HG03045 (cell line): ENCODE measurements around the gene CALN1.

ENCODE experiments used
- ATAC-seq: cut with Tn5 transposase; IDR thresholded peaks from one replicate; pipeline ENCODE4 v1.9.1; 2021; ENCODE audit warnings: mild to moderate bottlenecking, moderate library complexity; ENCODE audit not compliant: unreplicated experiment

The CALN1 gene

DNA sequence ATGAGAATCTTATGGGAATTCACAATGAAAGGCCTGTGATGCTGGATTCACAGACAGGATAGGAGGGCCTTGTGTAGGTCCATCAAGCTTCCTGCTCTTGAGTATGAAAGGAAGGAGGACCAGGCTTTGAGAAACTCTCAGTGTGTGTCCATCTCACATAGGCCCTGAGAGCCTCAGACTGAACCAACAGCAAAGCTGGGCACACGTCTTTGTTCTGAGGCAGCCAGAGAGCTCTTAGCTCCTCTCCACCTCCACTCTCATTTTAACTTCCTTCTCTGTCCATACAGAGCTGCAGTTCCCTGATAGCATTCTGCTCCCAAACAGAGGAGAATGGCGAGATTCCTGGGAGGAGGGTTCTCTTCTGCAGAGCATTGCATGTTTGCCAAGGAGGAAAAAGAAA lies 515.6 kb downstream of the CALN1 start:
- ATAC-seq = no peak

GRCh38 chr7:71886046-71886445 lies 526.1 kb downstream of the CALN1 start:
- ATAC-seq = no peak

DNA sequence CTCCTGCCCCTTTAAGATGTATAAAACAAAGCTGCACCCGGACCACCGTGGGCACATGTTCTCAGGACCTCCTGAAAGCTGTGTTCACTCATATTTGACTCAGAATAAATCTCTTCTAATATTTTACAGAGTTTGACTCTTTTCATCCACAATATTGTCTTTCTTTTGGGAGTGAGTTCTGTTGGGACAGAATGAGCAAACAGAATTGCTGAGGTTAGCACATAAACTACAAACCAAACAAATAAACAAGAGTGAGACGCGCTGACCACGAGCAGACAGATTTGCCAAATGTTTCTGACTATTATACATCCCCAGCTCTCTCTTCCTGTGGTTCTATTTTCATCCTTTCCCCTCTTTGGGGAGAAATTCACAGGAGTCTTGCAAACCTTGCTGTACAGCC lies 526.7 kb downstream of the CALN1 start:
- ATAC-seq = no peak

- no peak for ATAC-seq
These were observed 528.7 kb downstream of the CALN1 start for GRCh38 chr7:71883415-71883814.

GRCh38 chr7:71871446-71871845 lies 540.7 kb downstream of the CALN1 start:
- ATAC-seq = no peak

- no peak for ATAC-seq
These were observed 541.3 kb downstream of the CALN1 start for GRCh38 chr7:71870812-71871211.

DNA sequence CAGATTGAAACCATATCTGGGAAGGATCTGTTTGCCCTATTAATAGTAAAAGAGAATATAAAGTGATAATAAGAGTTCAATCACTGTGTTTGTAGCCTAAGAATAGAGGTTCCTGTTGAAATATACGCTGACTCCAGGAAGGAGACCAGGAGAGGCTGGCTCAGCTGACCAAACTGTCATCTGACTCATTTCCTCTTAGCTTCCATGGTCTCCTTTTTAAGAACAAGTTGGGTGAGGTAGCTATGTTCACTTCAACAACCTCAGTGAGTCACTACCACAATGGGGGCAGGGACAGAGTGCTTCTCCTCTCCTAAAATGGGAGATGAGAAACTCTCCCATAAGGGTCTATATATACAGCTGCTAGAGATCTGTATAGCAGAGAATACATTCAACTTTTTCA lies 543.3 kb downstream of the CALN1 start:
- no peak for ATAC-seq

DNA sequence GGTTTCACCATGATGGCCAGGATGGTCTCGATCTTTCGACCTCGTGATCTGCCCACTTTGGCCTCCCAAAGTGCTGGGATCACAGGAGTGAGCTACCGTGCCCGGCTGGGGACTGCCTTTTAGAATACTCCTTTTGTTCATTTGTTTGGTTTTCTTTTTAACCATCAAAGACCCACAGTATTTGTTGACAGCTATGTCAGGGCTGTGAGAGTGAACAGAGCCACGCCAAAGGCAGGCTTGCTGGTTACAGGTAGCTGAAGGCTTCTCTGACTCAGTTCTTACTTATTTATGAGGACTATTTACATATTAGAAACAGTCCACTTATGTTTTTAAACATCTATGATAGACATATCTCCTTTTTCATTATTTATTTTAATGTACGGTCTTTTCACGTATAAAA lies 544.5 kb downstream of the CALN1 start:
- no peak for ATAC-seq

- no peak for ATAC-seq
These were observed 547.0 kb downstream of the CALN1 start for GRCh38 chr7:71865172-71865571.

DNA sequence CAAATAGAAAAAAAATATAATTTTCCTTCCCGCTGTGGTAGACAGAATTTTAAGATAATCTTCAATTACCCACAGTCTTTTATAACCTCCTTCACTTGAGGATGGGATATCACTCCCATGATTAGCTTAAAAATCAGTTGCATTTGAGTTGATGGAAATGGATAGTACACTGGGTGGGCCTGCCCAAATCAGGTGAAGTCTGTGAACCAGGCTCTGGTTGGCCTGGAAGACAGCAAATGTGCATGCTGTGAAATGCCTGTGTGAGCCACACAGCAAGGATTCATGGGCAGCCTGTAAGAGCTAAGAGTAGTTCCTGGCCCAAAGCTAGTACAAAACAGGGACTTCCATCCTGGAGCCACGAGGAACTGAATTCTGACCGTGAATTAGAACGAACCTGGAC lies 548.0 kb downstream of the CALN1 start:
- ATAC-seq = no peak

GRCh38 chr7:71860572-71860971 lies 551.6 kb downstream of the CALN1 start:
- no peak for ATAC-seq

DNA sequence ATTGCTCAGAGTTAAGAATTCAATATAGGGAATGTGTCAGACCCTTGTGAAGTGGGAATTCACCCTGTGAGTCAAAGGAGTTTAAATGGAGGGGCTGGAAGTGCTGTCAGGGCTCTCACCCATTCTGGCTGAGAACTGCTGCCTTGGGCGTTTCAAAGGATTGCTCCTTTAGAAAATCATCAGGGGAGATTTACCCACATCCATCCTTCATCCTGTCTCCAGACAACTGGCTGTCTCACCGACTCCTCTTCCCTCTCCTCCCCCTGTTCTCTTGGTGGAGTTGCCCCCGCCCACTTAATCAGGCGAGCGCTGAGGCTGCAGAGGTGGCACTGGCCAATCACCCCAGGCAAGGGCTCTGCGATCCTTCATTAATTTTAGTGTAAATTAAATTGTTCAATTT lies 554.8 kb downstream of the CALN1 start:
- no peak for ATAC-seq

DNA sequence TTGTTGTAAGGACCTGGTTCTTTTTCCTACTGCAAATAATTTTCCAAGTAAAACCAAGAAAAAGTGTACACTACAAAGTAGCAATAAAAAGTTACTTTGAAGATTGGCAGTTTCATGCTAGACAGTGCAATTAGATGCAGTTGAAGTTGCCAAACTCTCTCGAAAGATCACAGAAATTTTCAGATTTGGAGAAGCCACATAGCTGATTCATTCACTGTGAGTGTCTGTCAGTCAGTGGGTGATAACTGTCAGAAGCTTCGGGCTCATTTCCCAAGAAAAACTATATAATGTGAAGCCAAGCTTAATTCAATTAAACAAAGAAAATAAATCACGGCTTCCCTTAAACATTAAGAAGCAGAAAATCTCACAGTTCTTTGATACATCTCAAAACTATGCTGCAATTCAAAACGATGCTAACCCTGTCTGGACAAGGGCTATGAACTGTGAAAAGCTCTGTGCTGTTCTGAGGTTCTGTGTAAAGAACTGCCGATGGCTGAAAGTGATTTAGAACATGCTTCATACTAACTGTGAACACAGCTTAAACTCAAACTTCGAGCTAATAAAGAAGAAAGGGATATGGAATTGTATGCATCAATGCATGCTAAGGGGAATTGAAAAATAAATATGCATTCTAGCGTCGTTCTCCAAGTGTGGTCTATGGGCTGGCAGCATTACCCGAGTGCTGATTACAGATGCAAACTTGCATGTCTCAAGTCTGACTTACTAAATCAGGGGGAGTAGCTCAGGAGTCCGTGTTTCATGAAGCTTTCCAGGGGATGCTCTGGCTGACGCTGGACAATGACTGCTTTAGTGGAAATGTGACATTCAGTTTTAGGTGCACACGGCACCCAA lies 557.4 kb downstream of the CALN1 start:
- ATAC-seq = no peak

GRCh38 chr7:71851776-71852498 lies 560.2 kb downstream of the CALN1 start:
- no peak for ATAC-seq

GRCh38 chr7:71846160-71846559 lies 566.0 kb downstream of the CALN1 start:
- ATAC-seq = no peak

- ATAC-seq = no peak
These were observed 568.5 kb downstream of the CALN1 start for GRCh38 chr7:71843676-71844075.

DNA sequence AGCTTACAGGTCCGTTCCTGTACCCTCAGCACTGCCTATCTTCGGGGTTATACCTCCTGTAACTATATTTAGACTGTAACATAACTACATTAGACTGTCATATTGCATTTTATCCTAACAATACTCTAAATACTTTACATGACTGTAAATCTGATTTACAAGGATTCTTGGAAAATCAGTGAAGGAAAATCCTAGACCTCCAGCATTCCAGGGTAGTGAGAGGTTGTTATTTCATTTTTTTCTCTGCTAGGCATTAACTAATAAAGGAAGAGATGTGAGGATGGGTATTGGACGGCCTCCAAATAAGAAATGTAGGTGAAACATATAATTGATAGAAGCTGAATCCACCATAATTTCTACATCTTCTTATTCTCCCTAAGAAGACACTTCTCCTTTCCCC lies 569.4 kb downstream of the CALN1 start:
- ATAC-seq = no peak

DNA sequence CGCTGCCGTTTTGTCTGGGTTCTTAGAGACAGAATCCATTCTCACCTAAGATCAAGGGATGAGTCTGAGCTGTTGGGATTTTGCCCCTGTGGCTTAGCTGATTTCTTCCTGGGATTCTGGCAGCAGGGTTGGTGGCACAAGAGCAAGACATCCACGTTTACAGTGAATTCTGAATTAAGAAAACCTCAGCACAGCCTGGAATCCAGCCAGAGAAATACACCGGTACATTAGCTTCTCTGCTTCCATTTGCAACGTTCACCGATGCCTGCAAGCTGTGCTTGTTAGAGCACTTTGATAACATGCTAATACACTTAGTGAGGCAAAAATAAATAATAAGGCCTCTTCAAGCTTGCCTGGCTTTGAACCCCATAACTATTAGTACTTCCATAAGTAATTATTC lies 569.8 kb downstream of the CALN1 start:
- ATAC-seq = no peak

DNA sequence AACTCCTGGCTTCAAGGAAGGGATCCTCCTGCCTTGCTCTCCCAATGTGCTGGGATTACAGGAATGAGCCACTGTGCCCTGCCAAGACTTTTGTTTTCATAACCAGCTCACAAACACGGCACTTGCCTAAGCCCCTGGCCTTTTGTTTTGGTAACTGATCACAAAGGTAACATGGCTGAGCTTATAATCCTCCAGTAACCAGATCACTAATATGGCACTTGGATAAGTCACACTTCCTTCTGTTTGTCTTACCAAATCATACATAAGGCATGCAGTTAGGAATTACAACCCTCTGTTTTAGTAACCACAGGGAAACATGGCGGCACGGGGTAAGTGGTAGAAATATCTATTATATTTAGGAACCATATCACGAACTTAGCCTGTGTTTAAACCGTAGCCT lies 577.1 kb downstream of the CALN1 start:
- ATAC-seq = no peak

DNA sequence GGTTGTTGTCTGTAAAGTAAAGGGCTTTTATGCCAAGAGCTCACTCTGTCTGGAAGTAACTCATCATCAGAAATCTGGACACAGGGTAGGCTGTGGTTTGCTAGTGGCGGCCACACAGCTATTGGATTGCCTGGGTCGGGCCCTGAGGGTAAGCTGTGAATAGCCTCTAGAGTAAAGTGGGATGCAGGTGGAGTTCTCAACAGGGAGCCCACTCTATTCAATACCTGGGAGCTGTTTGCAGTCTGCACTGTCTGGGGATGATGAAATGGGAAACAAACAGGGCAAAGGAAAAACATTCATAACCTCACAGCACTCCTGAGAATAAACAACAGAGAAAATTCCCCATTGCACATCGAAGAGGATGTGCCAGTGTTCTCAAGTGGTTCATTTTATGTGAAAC lies 582.6 kb downstream of the CALN1 start:
- no peak for ATAC-seq

DNA sequence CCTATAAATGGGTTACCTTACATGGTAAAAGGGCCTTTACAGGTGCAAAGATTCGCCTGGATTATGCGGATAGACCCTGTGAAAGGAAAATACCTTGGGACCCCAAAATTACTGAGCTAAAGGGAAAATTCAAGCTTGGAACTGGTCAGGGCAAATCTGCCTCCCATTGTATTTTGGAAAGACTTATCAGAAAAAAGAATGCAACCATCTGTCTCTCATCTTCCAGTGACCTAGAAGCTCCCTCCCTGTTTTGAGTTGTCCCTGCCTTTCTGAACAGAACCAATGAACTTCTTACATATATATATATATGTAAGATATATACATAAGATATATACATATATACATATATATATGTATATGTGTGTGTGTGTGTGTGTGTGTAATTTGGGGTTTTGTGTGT lies 583.8 kb downstream of the CALN1 start:
- no peak for ATAC-seq

- ATAC-seq = no peak
These were observed 586.0 kb downstream of the CALN1 start for GRCh38 chr7:71826141-71826540.
